ENCODE results near the gene GATA5.
A peak's percentile ranks its signal among the peaks of the same experiment; 100 is the strongest.

GATA5 gene

GRCh38 chr20:62475772-62476055 lies at the start of gene GATA5:
Gene GATA5, minus strand, starts transcription at chr20:62475995. Its CDS starts 474 bp downstream, at chr20:62475521.
- DNase-seq (ENCODE audit: low spot score) = no peak

- no peak for DNase-seq (ENCODE audit: low spot score)
Measured at GRCh38 chr20:62525014-62525413, 49.2 kb upstream of the GATA5 start.

- DNase-seq (ENCODE audit: low spot score) = no peak
Measured at GRCh38 chr20:62524505-62524911, 48.7 kb upstream of the GATA5 start.

GRCh38 chr20:62523473-62524203 lies 47.8 kb upstream of the GATA5 start:
- peak; percentile 51 for DNase-seq (ENCODE audit: low spot score)

- DNase-seq (ENCODE audit: low spot score) = no peak
Measured at GRCh38 chr20:62522748-62523396, 47.1 kb upstream of the GATA5 start.

GRCh38 chr20:62519826-62520225 lies 44.0 kb upstream of the GATA5 start:
- DNase-seq (ENCODE audit: low spot score) = no peak

- no peak for DNase-seq (ENCODE audit: low spot score)
Measured at GRCh38 chr20:62518911-62519310, 43.1 kb upstream of the GATA5 start.

- no peak for DNase-seq (ENCODE audit: low spot score)
Measured at GRCh38 chr20:62517901-62518610, 42.3 kb upstream of the GATA5 start.

- DNase-seq (ENCODE audit: low spot score) = no peak
Measured at GRCh38 chr20:62517168-62517567, 41.4 kb upstream of the GATA5 start.

GRCh38 chr20:62516338-62516737 lies 40.5 kb upstream of the GATA5 start:
- no peak for DNase-seq (ENCODE audit: low spot score)

- DNase-seq (ENCODE audit: low spot score) = no peak
Measured at GRCh38 chr20:62515826-62516225, 40.0 kb upstream of the GATA5 start.

GRCh38 chr20:62515280-62515679 lies 39.5 kb upstream of the GATA5 start:
- no peak for DNase-seq (ENCODE audit: low spot score)

- no peak for DNase-seq (ENCODE audit: low spot score)
Measured at GRCh38 chr20:62513991-62514390, 38.2 kb upstream of the GATA5 start.

- DNase-seq (ENCODE audit: low spot score) = no peak
Measured at GRCh38 chr20:62511915-62512610, 36.3 kb upstream of the GATA5 start.

- DNase-seq (ENCODE audit: low spot score) = no peak
Measured at GRCh38 chr20:62511300-62511914, 35.6 kb upstream of the GATA5 start.

GRCh38 chr20:62508641-62509051 lies 32.9 kb upstream of the GATA5 start:
- DNase-seq (ENCODE audit: low spot score) = no peak

GRCh38 chr20:62507991-62508640 lies 32.3 kb upstream of the GATA5 start:
- no peak for DNase-seq (ENCODE audit: low spot score)

- no peak for DNase-seq (ENCODE audit: low spot score)
Measured at GRCh38 chr20:62507323-62507722, 31.5 kb upstream of the GATA5 start.

GRCh38 chr20:62506791-62507190 lies 31.0 kb upstream of the GATA5 start:
- no peak for DNase-seq (ENCODE audit: low spot score)

GRCh38 chr20:62506087-62506486 lies 30.3 kb upstream of the GATA5 start:
- no peak for DNase-seq (ENCODE audit: low spot score)

GRCh38 chr20:62505337-62506045 lies 29.7 kb upstream of the GATA5 start:
- no peak for DNase-seq (ENCODE audit: low spot score)
